IPS-15b (cell line): Measurements from ENCODE around the gene TSPEAR.
"Not testable (repeated sequence)": the region's sequence is repeated elsewhere in the genome, so short reads cannot be mapped to it uniquely, and the experiment has no call there.

Experiments used
- H3K27me3 ChIP-seq: one replicate; pipeline ENCODE4 v1.6.1; 2013; ENCODE audit warnings: low read length; ENCODE audit not compliant: control insufficient read depth, insufficient read depth
- H3K36me3 ChIP-seq: one replicate; pipeline ENCODE4 v1.6.1; 2013; ENCODE audit warnings: low read length; ENCODE audit not compliant: control insufficient read depth, insufficient read depth
- H3K4me1 ChIP-seq: one replicate; pipeline ENCODE4 v1.6.1; 2013; ENCODE audit warnings: mild to moderate bottlenecking, low read length; ENCODE audit not compliant: control insufficient read depth, insufficient read depth
- H3K4me3 ChIP-seq: one replicate; pipeline ENCODE4 v1.5.1; 2013; ENCODE audit warnings: low read depth, low read length
- H3K9ac ChIP-seq: one replicate; pipeline ENCODE4 v1.6.1; 2013; ENCODE audit warnings: low read depth, mild to moderate bottlenecking, low read length
- H3K9me3 ChIP-seq: one replicate; pipeline ENCODE4 v1.6.1; 2013; ENCODE audit warnings: mild to moderate bottlenecking, low read length; ENCODE audit not compliant: control insufficient read depth, insufficient read depth

Gene TSPEAR

DNA sequence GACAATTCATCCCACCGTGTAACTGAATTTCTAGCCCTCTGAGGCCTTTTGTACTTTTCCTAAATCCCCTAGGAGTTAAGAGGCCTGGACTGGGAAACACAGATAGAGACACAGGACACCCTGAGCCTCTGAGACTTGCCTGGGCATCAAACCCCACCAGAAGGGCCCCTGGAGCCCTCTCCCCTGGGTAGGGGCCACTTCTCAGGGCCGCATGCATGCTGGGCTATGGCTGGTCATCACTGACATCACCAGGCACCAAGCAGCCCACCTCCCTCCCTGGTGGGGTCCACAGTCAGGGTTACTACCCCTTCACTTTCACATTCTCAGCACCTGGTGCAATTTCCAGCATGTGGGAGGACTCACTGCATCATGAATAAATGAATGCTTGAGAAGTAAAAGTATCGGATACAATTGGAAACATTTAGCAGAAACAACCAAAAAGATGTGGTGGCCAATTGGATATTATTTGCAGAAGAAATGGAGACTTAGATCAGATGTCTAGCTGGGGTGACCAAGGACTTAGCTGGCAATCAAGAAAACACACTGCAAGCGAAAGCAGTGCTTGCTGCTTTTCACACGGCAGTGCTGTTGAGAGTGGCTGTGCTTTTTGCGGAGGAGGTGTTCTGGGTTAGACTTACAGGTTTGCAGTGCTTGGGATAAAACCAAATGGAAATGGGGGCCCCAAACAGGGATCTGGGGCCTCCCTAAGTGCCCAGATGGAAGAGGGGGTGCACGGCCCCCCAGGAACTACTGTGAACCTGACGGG, 111.9 kb downstream of the TSPEAR start:
- Histone ChIP-seq H3K4me3 (no peak overlapping the region), H3K9ac (no peak overlapping the region), H3K4me1 (peaks cover 3% of the 10 kb centered on the region), H3K27me3 (no peaks in the 10 kb centered on the region), H3K9me3 (no peaks in the 10 kb centered on the region), H3K36me3 (no peaks in the 10 kb centered on the region)

DNA sequence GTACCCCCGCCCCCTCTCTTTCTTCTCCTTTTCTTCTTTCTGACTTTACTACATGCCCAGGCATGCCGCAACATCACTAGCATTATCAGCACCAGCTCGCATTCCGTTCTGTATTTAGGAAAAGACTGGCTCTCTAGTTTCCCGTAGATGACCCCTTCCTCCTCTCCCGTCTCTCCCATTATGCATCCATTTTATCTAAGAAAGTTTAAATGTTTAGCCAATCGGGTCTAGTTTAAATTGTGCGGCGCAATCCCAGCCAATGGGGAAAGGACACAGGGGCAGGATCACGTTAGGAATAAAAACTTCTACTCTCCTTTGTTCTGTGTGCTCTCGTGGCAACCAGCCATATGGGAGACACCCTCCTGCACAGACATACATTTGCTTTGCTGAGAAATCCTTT, 113.3 kb downstream of the TSPEAR start:
- Histone ChIP-seq H3K36me3 (no peaks in the 10 kb centered on the region), H3K4me3 (no peak overlapping the region), H3K4me1 (peaks cover 6% of the 10 kb centered on the region), H3K9ac (no peak overlapping the region), H3K27me3 (no peaks in the 10 kb centered on the region), H3K9me3 (no peaks in the 10 kb centered on the region)

DNA sequence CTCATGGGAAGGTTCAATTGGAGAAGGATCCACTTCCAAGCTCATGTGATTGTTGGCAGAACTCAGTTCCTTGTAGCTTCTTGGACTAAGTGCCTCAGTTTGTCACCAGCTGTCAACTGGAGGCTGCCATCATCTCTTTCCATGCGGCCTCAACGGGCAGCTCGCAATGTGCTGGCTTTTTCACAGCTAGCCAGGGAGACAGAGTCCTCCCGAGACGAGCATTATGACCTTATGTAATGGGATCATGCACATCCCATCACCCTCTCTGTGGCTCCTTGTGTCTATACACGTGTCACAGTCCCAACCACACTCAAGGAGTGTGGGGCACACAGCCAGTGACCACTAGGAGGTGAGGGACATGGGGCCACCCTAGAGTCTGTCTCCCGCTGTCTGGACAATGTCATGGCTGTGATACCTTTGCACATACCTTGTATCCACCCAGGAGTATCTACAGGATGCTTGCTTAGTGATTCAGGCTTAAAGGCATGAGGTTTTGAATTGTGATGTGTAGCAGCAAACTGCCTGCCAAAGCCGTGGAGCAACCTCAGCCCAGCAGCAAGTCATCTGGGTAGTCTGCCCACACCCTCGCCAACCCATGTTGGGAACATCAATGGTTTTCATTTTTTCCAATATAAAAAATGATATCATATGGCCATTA, 115.2 kb downstream of the TSPEAR start:
- Histone ChIP-seq H3K27me3 (no peaks in the 10 kb centered on the region), H3K4me3 (no peak overlapping the region)

DNA sequence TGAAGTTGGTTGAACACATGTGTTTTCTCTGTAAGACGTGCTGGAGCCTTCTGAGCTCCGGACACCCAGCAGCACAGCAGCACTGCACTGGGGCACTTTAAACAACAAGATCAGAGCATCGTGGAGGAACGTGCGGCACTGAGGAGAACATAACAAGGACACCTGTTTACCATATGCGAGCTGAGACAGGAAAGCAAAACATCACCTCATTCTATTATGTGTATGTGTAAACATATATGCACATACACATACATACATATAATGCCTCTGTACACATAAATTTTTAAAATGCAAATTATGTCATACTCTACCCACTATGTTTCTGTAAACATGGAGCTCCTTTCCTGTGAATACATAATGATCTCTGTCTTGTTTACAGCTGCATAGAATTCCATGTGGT, 115.8 kb downstream of the TSPEAR start:
- H3K36me3 ChIP-seq = no peaks in the 10 kb centered on the region
- H3K9ac ChIP-seq = no peak overlapping the region
- H3K27me3 ChIP-seq = no peaks in the 10 kb centered on the region
- H3K4me3 ChIP-seq = no peak overlapping the region
- no peaks in the 10 kb centered on the region for H3K9me3 ChIP-seq
- H3K4me1 ChIP-seq = peaks cover 8% of the 10 kb centered on the region

More for the DNA sequence above, 115.2 kb downstream of the TSPEAR start:
- H3K9ac ChIP-seq = no peak overlapping the region
- H3K36me3 ChIP-seq = no peaks in the 10 kb centered on the region
- H3K9me3 ChIP-seq = no peaks in the 10 kb centered on the region
- H3K4me1 ChIP-seq = peaks cover 8% of the 10 kb centered on the region

DNA sequence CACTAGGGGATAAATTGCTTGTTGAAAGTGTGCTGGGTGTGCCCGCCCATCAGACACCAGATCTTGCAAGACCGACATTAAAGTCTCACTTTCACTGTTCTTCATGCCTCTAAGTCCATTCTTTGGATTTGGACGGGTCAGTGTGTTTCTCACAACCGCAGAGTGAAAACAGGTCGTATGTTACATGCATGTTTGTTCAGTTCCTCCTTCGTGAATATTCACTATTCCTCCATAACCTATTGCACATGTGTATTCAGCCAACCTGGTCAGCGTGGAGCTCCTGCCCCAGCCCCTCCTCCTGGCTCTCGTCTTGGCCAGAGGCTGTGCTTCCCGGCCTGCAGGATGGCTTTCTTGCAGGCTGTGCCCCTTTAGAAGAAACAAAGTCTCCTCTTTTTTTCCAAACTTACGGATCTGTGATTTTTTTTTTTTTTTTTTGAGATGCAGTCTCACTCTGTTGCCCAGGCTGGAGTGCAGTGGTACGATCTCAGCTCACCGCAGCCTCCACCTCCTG, 116.9 kb downstream of the TSPEAR start:
- Histone ChIP-seq H3K36me3 (no peaks in the 10 kb centered on the region), H3K4me1 (peaks cover 8% of the 10 kb centered on the region), H3K9me3 (no peaks in the 10 kb centered on the region), H3K4me3 (no peak overlapping the region), H3K9ac (no peak overlapping the region), H3K27me3 (no peaks in the 10 kb centered on the region)

DNA sequence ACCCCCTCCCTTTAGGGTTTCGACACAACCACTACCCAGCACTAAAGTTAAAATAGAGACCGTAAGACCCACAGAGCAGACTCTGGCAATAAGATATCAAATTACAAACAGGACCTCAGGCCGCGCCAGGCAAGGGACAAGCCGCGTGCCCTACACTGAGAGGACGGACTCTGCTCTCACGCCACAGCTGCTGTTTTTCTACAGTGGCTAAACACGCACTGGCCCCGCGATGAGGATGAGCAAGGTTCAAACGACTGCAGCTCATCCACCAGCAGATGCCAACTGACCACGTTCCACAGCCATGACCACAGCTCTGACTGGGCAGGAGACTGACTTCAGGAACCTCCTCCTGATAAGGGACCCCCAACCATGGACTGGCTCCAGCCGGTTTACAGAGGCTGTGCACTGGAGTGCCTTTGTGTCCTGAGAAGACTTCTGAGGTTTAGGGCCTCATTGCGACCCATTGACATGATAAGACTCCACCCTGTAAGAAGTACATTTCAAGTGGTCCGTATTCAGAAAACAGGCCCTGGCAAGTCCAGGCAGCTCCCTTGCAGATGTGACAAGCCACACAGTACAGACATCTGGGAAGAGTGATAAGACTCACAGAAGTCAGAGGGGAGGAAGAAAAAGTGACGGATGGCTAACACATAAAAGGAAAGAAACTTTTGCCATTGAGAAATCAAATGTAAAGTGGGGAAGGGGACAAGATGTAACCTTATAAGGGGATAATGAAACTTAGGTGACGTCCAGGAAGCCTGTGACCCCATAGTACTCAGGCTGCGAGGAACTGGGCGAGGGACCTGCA, 117.6 kb downstream of the TSPEAR start:
- Histone ChIP-seq H3K4me1 (peaks cover 8% of the 10 kb centered on the region), H3K4me3 (no peak overlapping the region), H3K9me3 (no peaks in the 10 kb centered on the region), H3K27me3 (no peaks in the 10 kb centered on the region), H3K9ac (no peak overlapping the region), H3K36me3 (no peaks in the 10 kb centered on the region)

DNA sequence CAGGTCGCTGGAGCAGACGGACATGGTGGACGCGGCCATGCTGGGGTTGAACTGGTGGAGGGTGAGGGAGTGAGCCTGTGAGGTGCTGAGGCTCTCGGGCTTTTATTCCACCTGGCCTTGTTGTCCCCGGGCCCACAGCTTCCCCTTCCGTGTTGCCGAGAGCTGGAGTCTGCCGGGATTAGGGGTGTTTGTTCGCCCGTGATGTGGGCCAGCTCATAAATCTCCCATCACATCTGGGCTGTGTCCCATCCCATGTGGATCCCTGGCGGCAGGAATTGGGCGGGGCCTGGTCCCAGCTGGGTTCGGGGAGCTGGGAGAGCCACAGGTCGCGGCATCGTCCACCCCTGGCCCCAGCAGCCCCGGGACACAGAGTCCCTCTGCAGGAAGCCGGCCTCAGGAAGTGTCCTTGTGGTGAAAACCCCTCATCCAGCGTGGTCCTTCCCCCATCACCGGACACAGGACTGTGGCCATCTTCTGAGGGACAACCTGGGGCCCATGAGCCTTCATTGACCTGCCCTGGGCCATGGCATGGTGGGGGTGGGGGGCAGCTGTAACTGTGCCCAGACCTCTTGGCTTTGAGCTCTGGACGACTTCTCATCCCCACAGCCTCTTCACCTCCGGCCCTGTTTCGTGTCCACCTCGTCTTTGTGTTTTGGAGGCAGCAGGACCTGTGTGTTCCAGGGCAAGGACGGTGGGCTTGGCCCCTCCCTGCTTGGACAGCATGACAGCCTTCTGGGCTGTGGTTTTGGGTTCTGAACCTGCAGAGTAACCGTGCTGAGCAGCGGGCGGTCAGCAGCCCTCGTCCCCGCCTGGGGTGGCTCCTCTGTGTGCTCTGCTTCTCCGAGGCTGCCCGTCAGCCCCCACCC, 118.7 kb downstream of the TSPEAR start, which contains the start of gene KRTAP10-6:
Gene KRTAP10-6 (minus strand): TSS at position 60 of the 866 bp plus-strand sequence. CDS start 21 bp downstream, at position 39.
- H3K4me3 ChIP-seq = no peak within 1 kb of the TSS
- H3K4me1 ChIP-seq = peaks cover 5% of the 10 kb centered on the region
- no peak within 1 kb of the TSS for H3K9ac ChIP-seq
- no peaks in the 10 kb centered on the region for H3K27me3 ChIP-seq
- no peaks in the 10 kb centered on the region for H3K36me3 ChIP-seq
- H3K9me3 ChIP-seq = no peaks in the 10 kb centered on the region

DNA sequence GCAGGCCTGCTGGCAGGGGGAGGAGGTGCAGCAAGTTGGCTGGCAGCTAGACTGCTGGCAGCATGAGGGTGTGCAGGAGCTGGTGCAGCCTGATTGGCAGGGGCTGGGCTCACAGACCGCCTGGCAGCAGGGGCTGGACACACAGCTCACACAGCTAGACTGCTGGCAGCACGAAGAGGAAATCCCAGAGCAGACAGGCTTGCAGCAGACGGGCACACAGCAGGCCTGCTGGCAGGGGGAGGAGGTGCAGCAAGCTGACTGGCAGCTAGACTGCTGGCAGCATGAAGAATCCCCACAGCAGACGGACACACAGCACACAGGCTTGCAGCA, 119.6 kb downstream of the TSPEAR start:
- H3K36me3 ChIP-seq, H3K4me3 ChIP-seq, H3K27me3 ChIP-seq, H3K9me3 ChIP-seq, H3K4me1 ChIP-seq, H3K9ac ChIP-seq: not testable (repeated sequence)

DNA sequence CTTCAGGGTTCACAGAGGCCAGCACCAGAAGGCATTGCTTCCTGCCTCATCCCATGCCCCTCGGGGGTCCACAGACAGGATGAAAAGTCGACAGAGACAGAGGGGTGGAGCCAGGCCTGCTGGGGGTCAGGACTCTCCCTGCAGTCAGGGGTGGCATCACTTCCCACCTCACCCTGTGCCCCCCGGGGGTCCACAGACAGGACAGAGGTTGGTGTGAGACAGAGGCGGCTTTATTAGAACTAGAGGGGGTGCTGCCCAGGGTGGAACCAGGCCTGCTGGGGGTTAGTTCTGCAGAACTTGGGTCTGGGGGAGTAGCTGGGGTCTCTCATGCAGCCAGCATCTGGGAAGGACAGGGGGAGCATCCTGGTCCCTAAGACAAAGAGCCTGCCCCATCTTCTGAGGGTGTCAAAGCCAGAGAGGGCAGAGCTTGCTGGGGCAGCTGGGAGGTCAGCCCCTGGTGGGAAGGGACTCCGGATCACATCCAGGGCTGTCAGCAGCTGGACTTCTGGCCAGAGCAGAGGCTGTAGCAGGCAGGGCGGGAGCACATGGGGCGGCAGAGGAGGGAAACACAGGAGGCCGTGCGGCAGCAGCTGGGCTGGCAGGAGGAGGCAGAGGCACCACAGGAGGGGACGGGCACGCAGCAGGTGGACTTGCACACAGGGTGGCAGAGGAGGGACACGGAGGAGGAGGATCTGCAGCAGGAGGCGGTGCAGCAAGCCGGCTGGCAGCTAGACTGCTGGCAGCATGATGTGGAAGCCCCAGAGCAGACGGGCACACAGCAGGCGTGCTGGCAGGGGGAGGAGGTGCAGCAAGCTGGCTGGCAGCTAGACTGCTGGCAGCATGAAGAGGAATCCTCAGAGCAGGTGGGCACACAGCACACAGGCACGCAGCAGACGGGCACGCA, 120.2 kb downstream of the TSPEAR start:
- H3K4me1 ChIP-seq, H3K27me3 ChIP-seq, H3K9me3 ChIP-seq, H3K36me3 ChIP-seq, H3K9ac ChIP-seq, H3K4me3 ChIP-seq: not testable (repeated sequence)

DNA sequence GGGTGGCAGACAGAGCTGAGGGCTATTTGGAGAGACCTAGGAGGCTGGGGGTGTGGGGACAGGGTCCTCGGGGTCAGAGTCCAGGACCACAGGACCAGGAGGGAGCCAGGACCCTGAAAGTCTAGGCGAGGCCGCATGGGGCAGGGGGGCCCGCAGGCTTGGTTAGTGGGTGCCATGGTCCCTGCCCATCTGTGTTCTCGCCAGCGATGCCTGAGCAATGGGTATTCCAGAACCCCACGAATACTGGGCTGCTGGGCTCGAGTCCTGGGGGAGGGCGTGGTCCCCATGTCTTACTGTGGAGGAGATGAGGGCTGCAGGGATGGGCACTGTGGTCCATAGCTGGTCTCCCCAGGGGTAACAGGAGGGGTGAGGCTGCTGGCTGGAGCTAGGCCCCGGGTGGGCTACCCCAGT, 121.1 kb downstream of the TSPEAR start:
- no peaks in the 10 kb centered on the region for H3K9me3 ChIP-seq
- H3K27me3 ChIP-seq = no peaks in the 10 kb centered on the region
- H3K9ac ChIP-seq = no peak overlapping the region
- no peak overlapping the region for H3K4me3 ChIP-seq
- peaks cover 5% of the 10 kb centered on the region for H3K4me1 ChIP-seq
- no peaks in the 10 kb centered on the region for H3K36me3 ChIP-seq
